ENCODE measurements around the gene HID1. TPM values are rescaled to one million over a fixed set of nuclear protein-coding genes. Genes with fewer than 3 reads are reported as not detected.

HID1 gene
- total RNA-seq, 1 experiment from 2014 or later, result 43.8 TPM

DNA sequence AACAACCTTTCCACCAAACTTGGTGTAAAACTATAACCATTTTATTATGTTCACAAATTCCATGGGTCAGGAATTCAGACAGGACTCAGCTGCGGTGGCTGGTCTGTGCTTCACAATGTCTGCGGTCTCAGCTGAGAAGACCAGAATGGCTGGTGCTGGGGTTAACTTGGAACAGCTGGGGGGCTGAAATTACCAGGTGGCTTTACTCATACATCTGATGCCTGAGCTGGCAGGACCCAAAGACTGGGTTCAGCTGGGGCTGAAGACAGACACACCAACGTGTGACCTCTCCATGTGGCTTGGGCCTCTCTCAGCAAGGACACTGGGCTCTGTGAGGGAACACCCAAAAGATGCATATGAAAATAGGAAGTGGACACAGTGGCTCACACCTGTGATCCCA, 5.7 kb upstream of the HID1 start:
- ChIA-PET RAD21 (ENCODE audit: low non-redundant PET in 1 of 2, low total read pairs in 2 of 2, uncharacterized antibody in 2 of 2, unreplicated experiment in 2 of 2) (no interaction called here), POLR2A (no interaction called here), CTCF (no interaction called here)
- no TSS peak for BruUV-seq (replicated peaks)
- no peaks in the 10 kb centered on the region for H3K9me2 ChIP-seq (ENCODE audit: insufficient read depth)
- intact Hi-C loops (cut with micrococcal nuclease), result no loop called here
- no peak overlapping the region for H3K27ac ChIP-seq (ENCODE audit: low read depth, low read length)
- no peak overlapping the region for H3K4me3 ChIP-seq (replicated peaks in 1 of 2; ENCODE audit: low read depth in 1 of 2, low read length in 2 of 2)
- H2AFZ ChIP-seq (ENCODE audit: low read depth, low read length, poor library complexity, severe bottlenecking), result no peak overlapping the region
- no peak for DNase-seq (ENCODE audit: low read depth, low spot score)
- no peak for ATAC-seq
- no peak for TF ChIP-seq JUND (IDR thresholded peaks at IDR 0.05)
- no peaks in the 10 kb centered on the region for H3K27me3 ChIP-seq (ENCODE audit: insufficient read depth, low read length)
- no peaks in the 10 kb centered on the region for H3K79me2 ChIP-seq (ENCODE audit: insufficient read depth, low read length)
- peaks cover 5 to 21% of the 10 kb centered on the region in 2 experiments for H3K4me1 ChIP-seq (ENCODE audit: control insufficient read depth in 1 of 2, insufficient read depth in 2 of 2, low read length in 2 of 2)
- no peaks in the 10 kb centered on the region for H3K36me3 ChIP-seq (ENCODE audit: control insufficient read depth in 1 of 2, insufficient read depth in 2 of 2, low read length in 2 of 2)
- H4K20me1 ChIP-seq (ENCODE audit: insufficient read depth), result no peaks in the 10 kb centered on the region
- H3K9me3 ChIP-seq (ENCODE audit: control insufficient read depth in 1 of 2, insufficient read depth in 1 of 2, low read depth in 1 of 2, low read length in 2 of 2), result no peaks in the 10 kb centered on the region
- no peak overlapping the region for H3K9ac ChIP-seq (ENCODE audit: low read length)
- no peak overlapping the region for H3K4me2 ChIP-seq (ENCODE audit: low read length)

DNA sequence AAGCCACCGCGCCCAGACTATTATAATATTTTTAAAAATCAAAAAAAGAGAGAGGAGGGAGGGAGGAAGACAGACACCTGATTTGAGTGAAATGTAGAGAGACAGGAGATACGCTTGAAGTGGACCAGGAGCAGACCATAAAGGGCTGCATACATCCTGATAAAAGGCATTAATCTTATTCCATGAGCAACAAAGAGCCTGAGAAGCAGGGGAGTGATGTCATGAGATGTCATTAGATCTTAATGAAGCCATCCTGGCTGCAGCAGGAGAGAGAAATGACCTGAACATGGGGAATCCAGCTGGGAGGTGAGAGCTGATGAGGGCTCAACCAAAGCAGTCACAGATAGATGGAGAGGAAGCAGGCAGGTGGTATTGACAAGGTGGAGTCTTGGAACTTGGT, 5.2 kb upstream of the HID1 start:
- H3K27me3 ChIP-seq (ENCODE audit: insufficient read depth, low read length), result no peaks in the 10 kb centered on the region
- H2AFZ ChIP-seq (ENCODE audit: low read depth, low read length, poor library complexity, severe bottlenecking), result no peak overlapping the region
- no peaks in the 10 kb centered on the region for H3K36me3 ChIP-seq (ENCODE audit: control insufficient read depth in 1 of 2, insufficient read depth in 2 of 2, low read length in 2 of 2)
- no peaks in the 10 kb centered on the region for H4K20me1 ChIP-seq (ENCODE audit: insufficient read depth)
- RAD21 ChIA-PET (ENCODE audit: low non-redundant PET in 1 of 2, low total read pairs in 2 of 2, uncharacterized antibody in 2 of 2, unreplicated experiment in 2 of 2), result no interaction called here
- BruUV-seq (replicated peaks), result no TSS peak
- no peak for ATAC-seq
- no peak overlapping the region for H3K9ac ChIP-seq (ENCODE audit: low read length)
- CTCF ChIA-PET, result no interaction called here
- H3K4me1 ChIP-seq (ENCODE audit: control insufficient read depth in 1 of 2, insufficient read depth in 2 of 2, low read length in 2 of 2), result peaks cover 7 to 21% of the 10 kb centered on the region in 2 experiments
- DNase-seq (ENCODE audit: low read depth, low spot score), result no peak
- POLR2A ChIA-PET, result no interaction called here
- H3K79me2 ChIP-seq (ENCODE audit: insufficient read depth, low read length), result no peaks in the 10 kb centered on the region
- TF ChIP-seq EZH2 (IDR thresholded peaks at IDR 0.05), result no peak
- TF ChIP-seq CEBPB (IDR thresholded peaks at IDR 0.05; ENCODE audit: low read depth), result no peak
- TF ChIP-seq ZFX (IDR thresholded peaks at IDR 0.05), result no peak
- no peak for TF ChIP-seq CTCF (IDR thresholded peaks at IDR 0.05 in 2 of 3, conservative IDR thresholded peaks at IDR 0.05 in 1 of 3; ENCODE audit: borderline replicate concordance in 1 of 3, insufficient read depth in 1 of 3, low read depth in 2 of 3, low read length in 2 of 3)
- no peak for TF ChIP-seq ZBTB33 (IDR thresholded peaks at IDR 0.05; ENCODE audit: extremely low read depth, insufficient replicate concordance, low read length)
- no peak for TF ChIP-seq YY1 (IDR thresholded peaks at IDR 0.05; ENCODE audit: extremely low read depth, insufficient replicate concordance, low read depth, low read length)
- no peak for TF ChIP-seq SP1 (IDR thresholded peaks at IDR 0.05; ENCODE audit: low read depth)
- TF ChIP-seq SIN3A (IDR thresholded peaks at IDR 0.05; ENCODE audit: low read depth), result no peak
- no peak for TF ChIP-seq CBX3 (IDR thresholded peaks at IDR 0.05; ENCODE audit: low read depth)
- TF ChIP-seq, protein P1, sequence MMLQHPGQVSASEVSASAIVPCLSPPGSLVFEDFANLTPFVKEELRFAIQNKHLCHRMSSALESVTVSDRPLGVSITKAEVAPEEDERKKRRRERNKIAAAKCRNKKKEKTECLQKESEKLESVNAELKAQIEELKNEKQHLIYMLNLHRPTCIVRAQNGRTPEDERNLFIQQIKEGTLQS (IDR thresholded peaks at IDR 0.05), result no peak
- TF ChIP-seq RAD21 (IDR thresholded peaks at IDR 0.05; ENCODE audit: low read depth), result no peak
- TF ChIP-seq MAX (IDR thresholded peaks at IDR 0.05), result no peak
- H3K4me3 ChIP-seq (replicated peaks in 1 of 2; ENCODE audit: low read depth in 1 of 2, low read length in 2 of 2), result no peak overlapping the region
- no peaks in the 10 kb centered on the region for H3K9me2 ChIP-seq (ENCODE audit: insufficient read depth)
- H3K27ac ChIP-seq (ENCODE audit: low read depth, low read length), result no peak overlapping the region
- no peak overlapping the region for H3K4me2 ChIP-seq (ENCODE audit: low read length)
- intact Hi-C loops (cut with micrococcal nuclease), result no loop called here
- no peaks in the 10 kb centered on the region for H3K9me3 ChIP-seq (ENCODE audit: control insufficient read depth in 1 of 2, insufficient read depth in 1 of 2, low read depth in 1 of 2, low read length in 2 of 2)
